ENCODE measurements around the gene PPP1R14B. TPM values are rescaled to one million over a fixed set of nuclear protein-coding genes. Genes with fewer than 3 reads are reported as not detected.
A peak's percentile ranks its signal among the peaks of the same experiment; 100 is the strongest.

Gene PPP1R14B
- total and polyA plus RNA-seq, 7 donors = 129 to 522 (median 236) TPM

- Histone ChIP-seq H3K27me3 (ENCODE audit: insufficient read depth in 3 of 3, low read length in 2 of 3) (peaks cover 0 to 65% (median 35%) of the 10 kb centered on the region in 3 donors), H3K4me3 (peak overlapping the region; percentile 58), H3K27ac (no peak overlapping the region), H3K9me3 (no peaks in the 10 kb centered on the region), H3K4me1 (peaks cover 10% of the 10 kb centered on the region), H3K36me3 (ENCODE audit: insufficient read depth in 1 of 2, low read depth in 1 of 2) (no peaks in the 10 kb centered on the region)
- no peak for DNase-seq
- intact Hi-C loops (cut with DNase I) = no loop called here
- ATAC-seq = peak in 1 of 4 donors; percentile 17
- TF ChIP-seq CTCF (IDR thresholded peaks at IDR 0.05) = no peak
- 30 to 45% (median 32%) methylated on average over 26 to 42 of the region's 42 CpGs for WGBS, 3 donors
These were observed 45.9 kb upstream of the PPP1R14B start for GRCh38 chr11:64292460-64293254.

- Histone ChIP-seq H3K36me3 (ENCODE audit: insufficient read depth in 1 of 2, low read depth in 1 of 2) (no peaks in the 10 kb centered on the region), H3K9me3 (no peaks in the 10 kb centered on the region), H3K4me3 (peak overlapping the region; percentile 58), H3K4me1 (peaks cover 14% of the 10 kb centered on the region), H3K27me3 (ENCODE audit: insufficient read depth in 3 of 3, low read length in 2 of 3) (peaks cover 0 to 58% (median 28%) of the 10 kb centered on the region in 3 donors), H3K27ac (no peak overlapping the region)
- ATAC-seq = peak; percentile 10 to 45 (median 32)
- no peak for TF ChIP-seq CTCF (IDR thresholded peaks at IDR 0.05)
- WGBS, 3 donors = 0 to 1% (median 0%) methylated on average over 25 to 96 of the region's 96 CpGs
- peak in 1 of 2 donors; percentile 47 for DNase-seq
- intact Hi-C loops (cut with DNase I) = no loop called here
These were observed 45.2 kb upstream of the PPP1R14B start for GRCh38 chr11:64291752-64292459.

GRCh38 chr11:64291262-64291751 lies 44.6 kb upstream of the PPP1R14B start, which contains the start of gene KCNK4:
Gene KCNK4 (plus strand): TSS chr11:64291302. CDS start chr11:64293019, 1,717 bp downstream.
- ATAC-seq = no peak
- intact Hi-C loops (cut with DNase I) = no loop called here
- no peak for TF ChIP-seq CTCF (IDR thresholded peaks at IDR 0.05)

GRCh38 chr11:64290352-64291261 lies 43.9 kb upstream of the PPP1R14B start:
- DNase-seq = no peak
- no peak for ATAC-seq
- Histone ChIP-seq H3K27me3 (ENCODE audit: insufficient read depth in 3 of 3, low read length in 2 of 3) (peaks cover 0 to 45% (median 21%) of the 10 kb centered on the region in 3 donors), H3K4me1 (peaks cover 24% of the 10 kb centered on the region), H3K9me3 (no peaks in the 10 kb centered on the region), H3K4me3 (no peak overlapping the region), H3K36me3 (ENCODE audit: insufficient read depth in 1 of 2, low read depth in 1 of 2) (no peaks in the 10 kb centered on the region), H3K27ac (no peak overlapping the region)
- intact Hi-C loops (cut with DNase I) = no loop called here
- 51 to 78% (median 55%) methylated on average over 7 to 10 of the region's 10 CpGs for WGBS, 3 donors
- no peak for TF ChIP-seq CTCF (IDR thresholded peaks at IDR 0.05)

More at GRCh38 chr11:64291262-64291751, 44.6 kb upstream of the PPP1R14B start, which contains the start of gene KCNK4:
- peak in 1 of 2 donors; percentile 53 for DNase-seq
- Histone ChIP-seq H3K27ac (no peak within 1 kb of the TSS), H3K4me1 (peaks cover 19% of the 10 kb centered on the region), H3K4me3 (peak within 1 kb of the TSS; percentile 58), H3K36me3 (ENCODE audit: insufficient read depth in 1 of 2, low read depth in 1 of 2) (no peaks in the 10 kb centered on the region), H3K27me3 (ENCODE audit: insufficient read depth in 3 of 3, low read length in 2 of 3) (peaks cover 0 to 52% (median 23%) of the 10 kb centered on the region in 3 donors), H3K9me3 (no peaks in the 10 kb centered on the region)
- WGBS, 3 donors = 6 to 16% (median 8%) methylated on average over 19 to 45 of the region's 45 CpGs

All from psoas muscle (tissue), 8 donors.